NT2/D1 (cell line): ENCODE measurements around the gene NT5DC2.

Experiments used
- DNase-seq: peaks from one replicate; pipeline ENCODE4 v3.0.0-alpha.2; 2011; ENCODE audit warnings: low read depth, low spot score
- H3K27me3 ChIP-seq: 2 replicates; pipeline ENCODE4 v1.6.0; 2011; ENCODE audit warnings: mild to moderate bottlenecking; ENCODE audit not compliant: insufficient read length, insufficient read depth
- H3K36me3 ChIP-seq: 2 replicates; pipeline ENCODE4 v1.6.1; 2011; ENCODE audit warnings: mild to moderate bottlenecking, low read length, mixed read lengths; ENCODE audit not compliant: insufficient read depth, insufficient read length
- H3K4me1 ChIP-seq: 2 replicates; pipeline ENCODE4 v1.5.1; 2011; ENCODE audit not compliant: insufficient read depth, insufficient read length
- H3K4me3 ChIP-seq: 2 replicates; pipeline ENCODE4 v1.5.1; 2011; ENCODE audit warnings: low read depth; ENCODE audit not compliant: insufficient read length
- H3K9ac ChIP-seq: 2 replicates; pipeline ENCODE4 v1.6.0; 2011; ENCODE audit warnings: low read depth; ENCODE audit not compliant: insufficient read length
- H3K9me3 ChIP-seq: 2 replicates; pipeline ENCODE4 v1.5.1; 2011; ENCODE audit warnings: mild to moderate bottlenecking, low read length; ENCODE audit not compliant: insufficient read depth
- SUZ12 ChIP-seq: IDR thresholded peaks from 2 replicates; pipeline ENCODE4 v1.6.1; 2011; ENCODE audit not compliant: insufficient read length, insufficient read depth; ENCODE audit errors: extremely low read depth
- YY1 ChIP-seq: IDR thresholded peaks from 2 replicates; pipeline ENCODE4 v1.6.1; 2011; ENCODE audit not compliant: insufficient read length, insufficient read depth
- ZNF274 ChIP-seq: IDR thresholded peaks from 2 replicates; pipeline ENCODE4 v1.6.1; 2011; ENCODE audit warnings: mild to moderate bottlenecking, low read depth, low read length

Gene NT5DC2

DNA sequence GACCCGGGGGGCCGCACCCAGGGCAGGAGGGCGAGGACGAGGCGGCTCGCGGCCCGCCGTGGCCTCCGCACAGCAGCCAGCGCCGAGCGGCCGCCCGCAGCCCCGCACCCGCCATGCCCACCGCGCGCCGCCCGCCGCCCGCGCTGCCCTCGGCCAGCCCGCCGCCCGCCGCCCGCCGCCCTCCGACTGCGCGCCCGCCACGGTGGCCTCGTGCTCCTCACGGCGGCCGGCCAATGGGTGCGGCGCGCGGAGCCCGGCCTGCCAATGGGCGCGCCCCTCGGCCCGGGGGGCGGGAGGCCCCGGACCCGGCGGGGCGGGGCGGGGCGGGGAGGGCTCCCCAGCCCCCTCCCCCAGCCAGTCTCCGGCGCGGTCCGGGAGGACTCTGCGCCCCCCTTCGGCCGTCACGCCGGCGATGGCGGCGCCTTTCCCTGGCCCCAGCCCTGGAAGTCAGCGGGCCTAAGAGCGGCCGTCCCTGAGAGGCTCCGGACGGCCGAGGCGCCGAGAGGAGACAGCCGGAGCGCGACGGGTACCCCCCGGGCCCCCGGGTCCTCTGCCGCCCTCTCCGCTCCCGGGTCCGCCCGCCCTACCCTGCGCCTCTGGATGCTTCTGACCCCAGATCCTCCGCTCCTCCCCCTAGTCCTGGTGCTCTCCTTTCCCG is at the start of gene NT5DC2:
NT5DC2 (minus strand) TSS at position 235 of the 658 bp plus-strand sequence; CDS start at position 115, 120 bp downstream.
- Histone ChIP-seq H3K4me1 (peaks cover 18% of the 10 kb centered on the region), H3K9me3 (no peaks in the 10 kb centered on the region), H3K4me3 (peak within 1 kb of the TSS; percentile 91), H3K36me3 (peaks cover 50% of the 10 kb centered on the region), H3K27me3 (no peaks in the 10 kb centered on the region), H3K9ac (peak within 1 kb of the TSS; percentile 96)
- DNase-seq = peak; percentile 23
- peak; percentile 30 for TF ChIP-seq YY1
- no peak for TF ChIP-seq SUZ12

DNA sequence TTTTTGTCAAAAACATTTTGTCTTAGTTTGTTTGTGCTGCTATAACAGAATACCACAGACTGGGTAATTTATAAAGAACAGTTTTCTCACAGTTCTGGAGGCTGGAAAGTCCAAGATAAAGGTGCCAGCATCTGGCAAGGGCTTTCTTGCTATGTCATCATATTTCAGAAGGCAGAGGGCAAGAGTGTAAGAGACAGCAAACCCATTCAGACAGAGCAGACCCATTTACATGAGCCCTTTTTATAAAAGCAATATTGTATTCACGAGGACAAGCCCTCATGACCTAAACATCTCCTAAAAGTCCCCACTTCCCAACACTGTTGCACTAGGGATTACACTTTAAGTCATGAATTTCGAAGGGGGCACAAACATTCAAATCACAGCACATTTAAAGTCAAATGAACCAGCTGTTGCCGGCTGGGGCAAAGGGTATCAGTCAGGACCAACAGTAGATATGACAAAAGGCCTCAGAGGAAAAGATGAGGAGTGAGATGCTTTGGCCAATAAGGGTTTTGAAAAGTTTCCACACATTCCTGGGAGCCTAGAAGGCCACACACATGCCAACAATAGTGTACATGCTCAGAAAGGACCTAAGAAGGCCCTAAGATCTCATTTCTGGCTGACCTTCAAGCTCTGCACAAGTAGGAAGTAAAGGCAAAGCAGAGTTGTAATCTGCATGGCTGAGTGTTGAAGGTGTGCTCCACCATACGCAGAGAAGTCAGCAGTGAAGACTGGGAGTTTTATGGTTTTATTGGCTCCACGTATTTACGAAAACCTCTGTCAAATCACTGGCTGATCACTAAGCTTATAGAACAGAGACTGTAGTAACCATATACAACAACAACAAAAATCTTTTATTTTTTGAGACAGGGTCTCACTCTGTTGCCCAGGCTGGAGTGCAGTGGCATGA is 40.7 kb upstream of the NT5DC2 start:
- Histone ChIP-seq H3K9ac (no peak overlapping the region), H3K27me3 (no peaks in the 10 kb centered on the region)

GRCh38 chr3:52572221-52572620 is 38.6 kb upstream of the NT5DC2 start:
- DNase-seq = no peak
- H3K36me3 ChIP-seq = peaks cover 53% of the 10 kb centered on the region
- H3K4me1 ChIP-seq = no peaks in the 10 kb centered on the region
- no peak overlapping the region for H3K4me3 ChIP-seq
- H3K9ac ChIP-seq = no peak overlapping the region
- H3K27me3 ChIP-seq = no peaks in the 10 kb centered on the region
- no peak for TF ChIP-seq SUZ12
- TF ChIP-seq ZNF274 = no peak
- no peak for TF ChIP-seq YY1
- no peaks in the 10 kb centered on the region for H3K9me3 ChIP-seq

More for the DNA sequence above, 40.7 kb upstream of the NT5DC2 start:
- H3K36me3 ChIP-seq = peaks cover 68% of the 10 kb centered on the region
- H3K9me3 ChIP-seq = no peaks in the 10 kb centered on the region
- no peak for DNase-seq
- no peaks in the 10 kb centered on the region for H3K4me1 ChIP-seq
- TF ChIP-seq ZNF274 (no peak), SUZ12 (no peak), YY1 (no peak)
- H3K4me3 ChIP-seq = no peak overlapping the region

DNA sequence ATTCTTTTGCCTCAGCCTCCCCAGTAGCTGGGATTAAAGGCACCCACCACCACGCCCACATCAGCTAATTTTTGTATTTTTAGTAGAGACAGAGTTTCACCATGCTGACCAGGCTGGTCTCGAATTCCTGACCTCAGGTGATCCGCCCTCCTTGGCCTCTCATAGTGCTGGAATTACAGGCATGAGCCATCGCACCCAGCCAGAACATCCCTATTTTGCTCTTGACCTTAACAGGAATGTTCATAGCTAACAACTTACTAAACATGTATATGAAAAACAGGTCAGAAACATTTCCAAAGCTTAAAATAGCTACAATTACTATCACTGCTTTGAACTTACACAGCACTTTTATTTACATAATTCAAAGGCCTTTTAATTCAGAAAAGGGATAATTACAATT is 36.4 kb upstream of the NT5DC2 start:
- Histone ChIP-seq H3K9me3 (no peaks in the 10 kb centered on the region), H3K4me3 (no peak overlapping the region), H3K27me3 (no peaks in the 10 kb centered on the region), H3K36me3 (peaks cover 44% of the 10 kb centered on the region), H3K9ac (no peak overlapping the region), H3K4me1 (no peaks in the 10 kb centered on the region)
- DNase-seq = no peak
- TF ChIP-seq SUZ12 (no peak), ZNF274 (no peak), YY1 (no peak)

DNA sequence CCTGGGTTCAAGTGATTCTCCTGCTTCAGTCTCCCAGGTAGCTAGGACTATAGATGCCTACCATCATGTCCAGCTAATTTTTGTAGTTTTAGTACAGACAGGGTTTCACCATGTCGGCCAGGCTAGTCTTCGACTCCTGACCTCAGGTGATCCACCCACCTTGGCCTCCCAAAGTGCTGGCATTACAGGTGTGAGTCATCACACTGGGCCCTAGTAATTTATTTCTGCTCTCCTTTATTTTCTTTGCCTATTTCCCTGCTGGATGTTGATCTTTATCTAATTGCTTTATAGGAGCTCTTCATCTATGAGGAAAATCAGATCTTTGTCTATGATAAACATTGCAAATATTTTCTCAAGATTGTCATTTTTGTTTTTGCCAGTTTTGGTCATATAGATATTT is 34.4 kb upstream of the NT5DC2 start:
- no peaks in the 10 kb centered on the region for H3K4me1 ChIP-seq
- no peak for DNase-seq
- no peaks in the 10 kb centered on the region for H3K9me3 ChIP-seq
- H3K27me3 ChIP-seq = no peaks in the 10 kb centered on the region
- H3K9ac ChIP-seq = no peak overlapping the region
- H3K4me3 ChIP-seq = no peak overlapping the region
- H3K36me3 ChIP-seq = peaks cover 40% of the 10 kb centered on the region
- no peak for TF ChIP-seq ZNF274
- TF ChIP-seq YY1 = no peak
- TF ChIP-seq SUZ12 = no peak

DNA sequence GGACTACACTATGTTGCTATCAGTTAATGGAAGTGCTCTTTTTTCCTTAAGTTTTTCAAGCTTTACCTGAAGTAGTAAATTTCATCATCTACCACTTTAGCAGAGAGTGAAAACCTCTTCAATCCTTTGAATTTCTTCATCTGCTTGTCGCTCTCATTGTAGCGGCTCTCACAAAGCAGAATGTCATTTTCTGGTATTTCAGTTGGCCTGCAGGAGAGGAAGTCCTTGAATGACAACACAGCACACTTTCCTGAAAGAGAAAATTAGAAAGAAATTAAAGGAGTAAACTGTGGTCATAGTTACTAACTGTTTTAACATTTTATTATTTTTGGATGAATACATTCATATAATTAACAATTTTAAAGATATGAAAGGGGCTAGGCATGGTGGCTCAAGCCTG is 30.3 kb upstream of the NT5DC2 start:
- Histone ChIP-seq H3K9me3 (no peaks in the 10 kb centered on the region), H3K4me3 (no peak overlapping the region), H3K9ac (no peak overlapping the region), H3K27me3 (no peaks in the 10 kb centered on the region), H3K36me3 (peaks cover 56% of the 10 kb centered on the region), H3K4me1 (peaks cover 4% of the 10 kb centered on the region)
- TF ChIP-seq SUZ12 (no peak), ZNF274 (no peak), YY1 (no peak)
- no peak for DNase-seq
